HCT116 (cell line): ENCODE data around the gene TSPEAR. TPM values are rescaled to one million over a fixed set of nuclear protein-coding genes. Genes with fewer than 3 reads are reported as not detected.

Experiments
- EZH2 ChIP-seq: fragments of 200-600 bp; sonication (generic); IDR thresholded peaks from 2 replicates; pipeline ENCODE4 v1.6.1; 2017; ENCODE audit warnings: antibody characterized with exemption, mixed run types
- FOSL1 ChIP-seq: IDR thresholded peaks from 2 replicates; pipeline ENCODE4 v1.6.1; 2012; ENCODE audit warnings: low read depth
- JUND ChIP-seq: IDR thresholded peaks from 2 replicates; pipeline ENCODE4 v1.6.1; 2012
- REST ChIP-seq: IDR thresholded peaks from 2 replicates; pipeline ENCODE4 v1.6.1; 2012; ENCODE audit warnings: low read depth
- SP1 ChIP-seq: IDR thresholded peaks from 2 replicates; pipeline ENCODE4 v1.6.1; 2012; ENCODE audit warnings: low read depth
- SRF ChIP-seq: IDR thresholded peaks from 2 replicates; pipeline ENCODE4 v1.6.1; 2012; ENCODE audit warnings: low read depth
- YY1 ChIP-seq: IDR thresholded peaks from 2 replicates; pipeline ENCODE4 v1.6.1; 2011; ENCODE audit warnings: low read length, low read depth, moderate library complexity, mild to moderate bottlenecking; ENCODE audit not compliant: insufficient replicate concordance; ENCODE audit errors: extremely low read depth
- ZBTB33 ChIP-seq: IDR thresholded peaks from 2 replicates; pipeline ENCODE4 v1.6.1; 2011; ENCODE audit warnings: mild to moderate bottlenecking, low read length, moderate library complexity; ENCODE audit not compliant: insufficient replicate concordance; ENCODE audit errors: extremely low read depth
- total RNA-seq: library from RNA; stranded (reverse); gene quantifications from one replicate; pipeline ENCODE4 v1.2.1, GENCODE V29; 2021; ENCODE audit not compliant: unreplicated experiment

The TSPEAR gene
- total RNA-seq, 1 experiment from 2014 or later, result not detected

GRCh38 chr21:44448651-44449131 is 262.7 kb downstream of the TSPEAR start (continued):
- TF ChIP-seq ZBTB33 (no peak), FOSL1 (no peak), YY1 (no peak), SRF (no peak), EZH2 (no peak), SP1 (no peak), JUND (no peak), REST (no peak)

Other genes with a start within 250 kb of the TSPEAR start
- not detected for gene KRTAP10-1, start 171.4 kb downstream of the TSPEAR start, total RNA-seq
- not detected for gene KRTAP10-2, start 160.1 kb downstream of the TSPEAR start, total RNA-seq
- gene KRTAP10-3, start 152.8 kb downstream of the TSPEAR start, total RNA-seq, result not detected
- not detected for gene KRTAP10-4, start 137.8 kb downstream of the TSPEAR start, total RNA-seq
- not detected for gene KRTAP10-5, start 131.0 kb downstream of the TSPEAR start, total RNA-seq
- not detected for gene KRTAP10-6, start 119.1 kb downstream of the TSPEAR start, total RNA-seq
- not detected for gene KRTAP10-7, start 111.0 kb downstream of the TSPEAR start, total RNA-seq
- not detected for gene KRTAP10-8, start 99.5 kb downstream of the TSPEAR start, total RNA-seq
- not detected for gene KRTAP10-9, start 84.5 kb downstream of the TSPEAR start, total RNA-seq
- gene KRTAP10-10, start 74.2 kb downstream of the TSPEAR start, total RNA-seq, result not detected
- not detected for gene KRTAP10-11, start 65.2 kb downstream of the TSPEAR start, total RNA-seq
- gene KRTAP12-4, start 56.9 kb downstream of the TSPEAR start, total RNA-seq, result not detected
- not detected for gene KRTAP12-3, start 53.6 kb downstream of the TSPEAR start, total RNA-seq
- not detected for gene KRTAP12-2, start 44.6 kb downstream of the TSPEAR start, total RNA-seq
- gene KRTAP12-1, start 29.4 kb downstream of the TSPEAR start, total RNA-seq, result not detected
- gene KRTAP10-12, start 14.4 kb downstream of the TSPEAR start, total RNA-seq, result not detected
- 86.5 TPM for gene UBE2G2, start 90.2 kb upstream of the TSPEAR start, total RNA-seq
- 31.5 TPM for gene SUMO3, start 106.5 kb upstream of the TSPEAR start, total RNA-seq
- 83.4 TPM for gene PTTG1IP, start 162.1 kb upstream of the TSPEAR start, total RNA-seq
- gene ITGB2, start 209.3 kb upstream of the TSPEAR start, total RNA-seq, result 1.5 TPM
- 61.9 TPM for gene SLX9, start 228.5 kb upstream of the TSPEAR start, total RNA-seq